Fibroblast of lung (primary cell): ENCODE data around the gene LPP. TPM values are rescaled to one million over a fixed set of nuclear protein-coding genes. Genes with fewer than 3 reads are reported as not detected.
A peak's percentile ranks its signal among the peaks of the same experiment; 100 is the strongest.

Experiments used
- DNase-seq, 2 donors: peaks; one replicate each; pipeline versions ENCODE4 v3.0.0 to v3.0.0-alpha.2; 2010; ENCODE audit warnings: low read depth in 2 of 2
- H2AFZ ChIP-seq: 2 replicates; pipeline ENCODE4 v1.5.1; 2012; ENCODE audit warnings: low read length, control low read depth, inconsistent platforms
- H3K27ac ChIP-seq: 2 replicates; pipeline ENCODE4 v1.5.1; 2011; ENCODE audit warnings: low read length, control low read depth; ENCODE audit not compliant: insufficient read depth
- H3K27me3 ChIP-seq: 2 replicates; pipeline ENCODE4 v1.5.1; 2011; ENCODE audit warnings: mild to moderate bottlenecking, low read length; ENCODE audit not compliant: control insufficient read depth, insufficient read depth
- H3K36me3 ChIP-seq: 2 replicates; pipeline ENCODE4 v1.5.1; 2011; ENCODE audit warnings: low read length; ENCODE audit not compliant: control insufficient read depth, insufficient read depth
- H3K4me1 ChIP-seq: 2 replicates; pipeline ENCODE4 v1.5.1; 2011; ENCODE audit warnings: low read length; ENCODE audit not compliant: control insufficient read depth, insufficient read depth; ENCODE audit errors: extremely low read depth
- H3K4me2 ChIP-seq: 2 replicates; pipeline ENCODE4 v1.5.1; 2011; ENCODE audit warnings: low read length, control low read depth; ENCODE audit not compliant: insufficient read depth; ENCODE audit errors: extremely low read depth
- H3K4me3 ChIP-seq, 4 experiments: fragments of 200-600 bp in 1 of 4; sonication (generic) in 1 of 4; replicated peaks in 1 of 4; 2 replicates each; pipeline ENCODE4 v1.5.1; 2011 to 2016; ENCODE audit warnings: low read length in 4 of 4, low read depth in 3 of 4, mild to moderate bottlenecking in 3 of 4, control low read depth in 2 of 4, inconsistent platforms in 1 of 4, mixed read lengths in 1 of 4; ENCODE audit not compliant: insufficient read depth in 1 of 4; ENCODE audit errors: control extremely low read depth in 1 of 4
- H3K79me2 ChIP-seq: 2 replicates; pipeline ENCODE4 v1.5.1; 2012; ENCODE audit warnings: mild to moderate bottlenecking, low read length, inconsistent platforms; ENCODE audit not compliant: control insufficient read depth, insufficient read depth
- H3K9ac ChIP-seq: 2 replicates; pipeline ENCODE4 v1.5.1; 2011; ENCODE audit warnings: mild to moderate bottlenecking, low read length, control low read depth; ENCODE audit not compliant: insufficient read depth
- H3K9me3 ChIP-seq: 2 replicates; pipeline ENCODE4 v1.5.1; 2012; ENCODE audit warnings: low read depth, low read length; ENCODE audit not compliant: control insufficient read depth, insufficient read depth
- H4K20me1 ChIP-seq: 2 replicates; pipeline ENCODE4 v1.5.1; 2011; ENCODE audit warnings: low read length; ENCODE audit not compliant: control insufficient read depth, insufficient read depth; ENCODE audit errors: extremely low read depth
- EZH2 ChIP-seq: IDR thresholded peaks from 2 replicates; pipeline ENCODE4 v1.5.1; 2012; ENCODE audit warnings: low read length, control low read depth, mild to moderate bottlenecking; ENCODE audit errors: missing control alignments
- polyA plus RNA-seq, 2 donors: library from polyadenylated mRNA; depleted of rRNA in 1 of 2; stranded (reverse) in 1 of 2; unstranded in 1 of 2; fragments of >200 nt; gene quantifications; 2 replicates each; pipeline ENCODE4 v1.2.1, GENCODE V29; 2011 to 2012; ENCODE audit warnings: missing spikeins in 1 of 2
- total RNA-seq: library from RNA; depleted of rRNA; stranded (reverse); fragments of >200 nt; gene quantifications from 2 replicates; pipeline ENCODE4 v1.2.1, GENCODE V29; 2014
- TF ChIP-seq, protein P1 (sequence below), 2 donors: IDR thresholded peaks in 1 of 2; conservative IDR thresholded peaks in 1 of 2; 1 replicate in 1 of 2; 2 replicates in 1 of 2; pipeline ENCODE4 v1.5.1; 2011 to 2012; ENCODE audit warnings: low read length in 2 of 2, control low read depth in 1 of 2, inconsistent platforms in 1 of 2, low read depth in 1 of 2, mild to moderate bottlenecking in 1 of 2

LPP gene
- total and polyA plus RNA-seq, 2 donors (not counting 1 experiment from before 2014, with no cell fraction given) = 69.0 to 124 TPM

DNA sequence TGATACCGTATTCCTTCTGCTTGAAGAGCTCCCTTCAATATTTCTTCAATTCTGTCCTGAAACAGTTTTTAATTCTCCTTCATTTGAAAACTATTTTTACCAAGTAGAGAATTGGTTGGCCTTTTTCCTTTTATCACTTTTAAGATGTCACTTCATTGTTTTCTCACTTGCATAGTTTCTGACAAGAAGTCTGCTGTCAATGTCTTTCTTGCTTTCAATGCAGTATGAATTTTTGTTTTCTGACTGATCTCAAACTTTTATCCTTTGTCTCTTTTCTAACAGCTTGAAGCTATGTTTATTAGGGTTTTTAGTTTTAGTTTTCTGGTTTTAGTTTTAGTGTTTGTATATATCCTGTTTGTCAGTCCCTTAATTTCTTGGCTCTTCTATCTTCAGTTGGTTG lies 653.0 kb downstream of the LPP start:
- Histone ChIP-seq H4K20me1 (no peaks in the 10 kb centered on the region), H3K36me3 (no peaks in the 10 kb centered on the region), H3K9ac (no peak overlapping the region), H2AFZ (no peak overlapping the region), H3K4me1 (no peaks in the 10 kb centered on the region), H3K79me2 (no peaks in the 10 kb centered on the region), H3K27ac (no peak overlapping the region), H3K9me3 (no peaks in the 10 kb centered on the region), H3K4me2 (no peak overlapping the region), H3K27me3 (no peaks in the 10 kb centered on the region), H3K4me3 (no peak overlapping the region)
- no peak for TF ChIP-seq EZH2
- TF ChIP-seq, protein P1, sequence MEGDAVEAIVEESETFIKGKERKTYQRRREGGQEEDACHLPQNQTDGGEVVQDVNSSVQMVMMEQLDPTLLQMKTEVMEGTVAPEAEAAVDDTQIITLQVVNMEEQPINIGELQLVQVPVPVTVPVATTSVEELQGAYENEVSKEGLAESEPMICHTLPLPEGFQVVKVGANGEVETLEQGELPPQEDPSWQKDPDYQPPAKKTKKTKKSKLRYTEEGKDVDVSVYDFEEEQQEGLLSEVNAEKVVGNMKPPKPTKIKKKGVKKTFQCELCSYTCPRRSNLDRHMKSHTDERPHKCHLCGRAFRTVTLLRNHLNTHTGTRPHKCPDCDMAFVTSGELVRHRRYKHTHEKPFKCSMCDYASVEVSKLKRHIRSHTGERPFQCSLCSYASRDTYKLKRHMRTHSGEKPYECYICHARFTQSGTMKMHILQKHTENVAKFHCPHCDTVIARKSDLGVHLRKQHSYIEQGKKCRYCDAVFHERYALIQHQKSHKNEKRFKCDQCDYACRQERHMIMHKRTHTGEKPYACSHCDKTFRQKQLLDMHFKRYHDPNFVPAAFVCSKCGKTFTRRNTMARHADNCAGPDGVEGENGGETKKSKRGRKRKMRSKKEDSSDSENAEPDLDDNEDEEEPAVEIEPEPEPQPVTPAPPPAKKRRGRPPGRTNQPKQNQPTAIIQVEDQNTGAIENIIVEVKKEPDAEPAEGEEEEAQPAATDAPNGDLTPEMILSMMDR (conservative IDR thresholded peaks at IDR 0.05 in 1 of 2, IDR thresholded peaks at IDR 0.05 in 1 of 2; ENCODE audit: low read depth in 1 of 2, low read length in 2 of 2) = no peak
- DNase-seq = peak; percentile 38 to 50

DNA sequence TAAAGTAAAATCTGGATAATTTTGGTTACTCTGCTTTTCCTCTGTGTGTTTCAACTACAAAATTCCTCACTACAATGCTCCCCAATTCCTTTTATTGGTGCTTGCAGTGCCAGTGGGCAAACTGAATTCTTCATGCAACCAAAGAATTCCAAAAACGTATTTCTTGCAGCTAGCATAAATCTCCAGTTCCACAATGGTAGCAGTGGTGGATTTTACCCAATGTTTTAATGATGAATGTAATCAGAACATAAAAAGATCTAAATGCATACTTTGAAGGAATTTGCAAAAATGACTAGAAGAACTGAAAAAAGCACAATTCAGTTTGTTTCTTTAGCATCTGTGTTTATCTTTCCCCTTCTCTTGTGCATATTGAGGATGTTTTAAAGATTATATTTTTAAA lies 658.2 kb downstream of the LPP start:
- Histone ChIP-seq H3K36me3 (no peaks in the 10 kb centered on the region), H2AFZ (no peak overlapping the region), H3K27ac (no peak overlapping the region), H3K4me2 (no peak overlapping the region), H3K9me3 (no peaks in the 10 kb centered on the region), H3K9ac (no peak overlapping the region), H3K27me3 (no peaks in the 10 kb centered on the region), H3K79me2 (no peaks in the 10 kb centered on the region), H3K4me3 (no peak overlapping the region), H3K4me1 (no peaks in the 10 kb centered on the region), H4K20me1 (no peaks in the 10 kb centered on the region)
- TF ChIP-seq, protein P1 (conservative IDR thresholded peaks at IDR 0.05 in 1 of 2, IDR thresholded peaks at IDR 0.05 in 1 of 2; ENCODE audit: low read depth in 1 of 2, low read length in 2 of 2) = no peak
- no peak for TF ChIP-seq EZH2
- DNase-seq = no peak

DNA sequence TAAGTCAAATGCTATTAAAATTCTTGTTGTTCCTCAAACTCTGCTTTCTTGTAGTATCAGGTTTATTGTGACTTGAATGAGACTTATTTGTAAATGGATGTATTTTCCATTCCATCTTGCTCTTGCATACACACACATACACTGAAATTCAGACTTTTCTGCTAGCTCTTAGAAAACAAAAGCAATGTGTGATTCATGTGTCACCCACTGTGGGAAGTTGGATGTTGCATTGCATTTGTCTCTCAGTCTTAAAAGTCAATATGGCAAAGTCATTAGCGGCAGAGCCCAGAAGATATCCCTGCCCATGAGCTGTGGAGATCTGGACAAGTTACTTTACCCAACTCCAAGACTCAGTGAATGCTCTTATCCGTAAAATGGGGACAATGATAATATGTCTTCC lies 660.6 kb downstream of the LPP start:
- Histone ChIP-seq H3K9ac (no peak overlapping the region), H3K9me3 (no peaks in the 10 kb centered on the region), H3K79me2 (no peaks in the 10 kb centered on the region), H3K4me2 (no peak overlapping the region), H3K27ac (no peak overlapping the region), H3K4me3 (no peak overlapping the region), H3K27me3 (no peaks in the 10 kb centered on the region), H3K4me1 (no peaks in the 10 kb centered on the region), H3K36me3 (no peaks in the 10 kb centered on the region), H2AFZ (no peak overlapping the region), H4K20me1 (no peaks in the 10 kb centered on the region)
- no peak for DNase-seq
- TF ChIP-seq EZH2 = no peak
- TF ChIP-seq, protein P1 (conservative IDR thresholded peaks at IDR 0.05 in 1 of 2, IDR thresholded peaks at IDR 0.05 in 1 of 2; ENCODE audit: low read depth in 1 of 2, low read length in 2 of 2) = no peak
